PFSK-1 (cell line): ENCODE measurements around the gene PARP15.

Source experiments
- REST ChIP-seq, 2 experiments: IDR thresholded peaks; 2 replicates each; pipeline versions ENCODE4 v1.6.1 to v1.8.0; 2011 to 2012; ENCODE audit warnings: low read depth in 2 of 2, low read length in 2 of 2, control low read depth in 1 of 2, inconsistent platforms in 1 of 2, mild to moderate bottlenecking in 1 of 2, moderate library complexity in 1 of 2; ENCODE audit not compliant: insufficient read depth in 1 of 2
- SIN3A ChIP-seq: IDR thresholded peaks from 2 replicates; pipeline ENCODE4 v1.6.1; 2012; ENCODE audit warnings: mild to moderate bottlenecking, low read length, moderate library complexity, borderline replicate concordance; ENCODE audit not compliant: insufficient read depth

- TF ChIP-seq SIN3A (no peak), REST (IDR thresholded peaks at IDR 0.05; ENCODE audit: insufficient read depth in 1 of 2, low read depth in 2 of 2, low read length in 2 of 2) (no peak)
These were observed 4.9 kb downstream of the PARP15 start for GRCh38 chr3:122582390-122582789.
